Measurements from ENCODE around the gene NFIC.

DNA sequence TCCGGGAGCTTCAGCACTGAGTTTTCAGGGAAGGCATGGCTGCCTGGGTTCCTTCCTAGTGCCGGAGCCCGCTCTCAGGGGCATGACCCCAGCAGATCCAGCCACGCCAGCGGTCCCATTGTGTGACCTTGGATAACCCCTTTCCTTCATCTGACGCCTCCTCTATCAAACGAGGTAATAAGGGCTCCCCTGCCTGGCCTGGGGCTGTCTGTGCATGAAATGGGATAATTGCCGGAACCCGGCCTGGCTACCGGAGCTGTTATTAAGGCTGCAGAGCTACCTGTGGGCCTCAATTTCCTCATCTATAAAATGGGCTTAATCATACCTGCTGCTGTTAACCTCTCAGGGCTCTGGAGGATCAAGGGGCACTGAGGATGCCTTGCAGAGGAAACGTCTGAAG lies 18.3 kb upstream of the NFIC start:
- no peak for TF ChIP-seq POLR2A (IDR thresholded peaks at IDR 0.05; ENCODE audit: low read depth, low read length)
- TF ChIP-seq TAF1 (IDR thresholded peaks at IDR 0.05; ENCODE audit: low read depth, low read length) = no peak

All from GM12891 (cell line).